Mucosa of descending colon (tissue), 3 donors: ENCODE data around the gene SCD5. TPM values are rescaled to one million over a fixed set of nuclear protein-coding genes. Genes with fewer than 3 reads are reported as not detected.

ENCODE experiments used
- ATAC-seq: fragments of 200-7000 bp; cut with Tn5 transposase; one replicate; pipeline ENCODE4 v1.9.1; 2020; ENCODE audit warnings: mild to moderate bottlenecking, moderate library complexity
- DNase-seq, 3 donors: peaks; one replicate each; pipeline ENCODE4 v3.0.0-alpha.2; 2020
- H3K36me3 ChIP-seq: fragments of 200-600 bp; one replicate; pipeline ENCODE4 v1.8.0; 2021; ENCODE audit warnings: low read depth, mild to moderate bottlenecking
- H3K4me1 ChIP-seq: fragments of 200-600 bp; one replicate; pipeline ENCODE4 v1.8.0; 2021; ENCODE audit warnings: low read depth, mild to moderate bottlenecking
- H3K4me3 ChIP-seq: fragments of 200-600 bp; one replicate; pipeline ENCODE4 v1.8.0; 2021; ENCODE audit warnings: mild to moderate bottlenecking
- H3K9me3 ChIP-seq: fragments of 200-600 bp; one replicate; pipeline ENCODE4 v1.8.0; 2021; ENCODE audit warnings: mild to moderate bottlenecking
- CTCF ChIP-seq: fragments of 200-600 bp; IDR thresholded peaks from one replicate; pipeline ENCODE4 v1.8.0; 2022; ENCODE audit warnings: antibody characterized with exemption, mild to moderate bottlenecking
- intact Hi-C, 2 donors: fragments of 100-400 bp; cut with DNase I in 1 of 2; cut with micrococcal nuclease in 1 of 2; formaldehyde crosslinking; loops; one replicate each; pipeline versions ENCODE4 v1.11.0 to v1.11.1; 2022; cut with DNase I, micrococcal nuclease
- total RNA-seq, 3 donors: library from RNA; stranded (reverse); fragmentation: NEBNext Ultra II Directional in 2 of 3; extraction: Animal tissue kit (Norgen Biotek cat#: 25700) in 2 of 3; gene quantifications; one replicate each; pipeline versions ENCODE4 v1.2.1 to v1.2.4, GENCODE V29; 2021 to 2023
- donor health status: DM: no; HTN: no; CAD: no; lungs with moderate emphysema.
- donor health status: DM: no; HTN: no; CAD: no.
- donor health status: DM: no; HTN: yes; CAD: no.

Gene SCD5
- total RNA-seq, 3 donors from 2014 or later, result 1.5 to 19.9 (median 2.8) TPM

GRCh38 chr4:82687531-82687930 is 111.1 kb downstream of the SCD5 start:
- Histone ChIP-seq H3K36me3 (no peaks in the 10 kb centered on the region), H3K9me3 (no peaks in the 10 kb centered on the region), H3K4me1 (no peaks in the 10 kb centered on the region), H3K4me3 (no peak overlapping the region)
- TF ChIP-seq CTCF, result no peak
- no peak for ATAC-seq
- no peak for DNase-seq
- intact Hi-C loops, result no loop called here

- intact Hi-C loops, result no loop called here
- H3K4me3 ChIP-seq, result no peak overlapping the region
- H3K9me3 ChIP-seq, result no peaks in the 10 kb centered on the region
- H3K36me3 ChIP-seq, result no peaks in the 10 kb centered on the region
- TF ChIP-seq CTCF, result no peak
- H3K4me1 ChIP-seq, result no peaks in the 10 kb centered on the region
- DNase-seq (no peak), ATAC-seq (no peak)
Observed at GRCh38 chr4:82681754-82682153, 116.8 kb downstream of the SCD5 start.

- intact Hi-C loops, result no loop called here
- no peaks in the 10 kb centered on the region for H3K36me3 ChIP-seq
- DNase-seq, result no peak
- no peaks in the 10 kb centered on the region for H3K9me3 ChIP-seq
- TF ChIP-seq CTCF, result no peak
- H3K4me3 ChIP-seq, result no peak overlapping the region
- no peaks in the 10 kb centered on the region for H3K4me1 ChIP-seq
- ATAC-seq, result no peak
Observed at GRCh38 chr4:82680834-82681233, 117.8 kb downstream of the SCD5 start.

GRCh38 chr4:82679531-82679930 is 119.1 kb downstream of the SCD5 start:
- ATAC-seq, result no peak
- no peak for TF ChIP-seq CTCF
- no peak for DNase-seq
- intact Hi-C loops, result no loop called here
- Histone ChIP-seq H3K4me3 (no peak overlapping the region), H3K4me1 (no peaks in the 10 kb centered on the region), H3K9me3 (no peaks in the 10 kb centered on the region), H3K36me3 (no peaks in the 10 kb centered on the region)

- DNase-seq (no peak), ATAC-seq (no peak)
- no peak overlapping the region for H3K4me3 ChIP-seq
- intact Hi-C loops, result no loop called here
- H3K4me1 ChIP-seq, result no peaks in the 10 kb centered on the region
- no peaks in the 10 kb centered on the region for H3K9me3 ChIP-seq
- H3K36me3 ChIP-seq, result no peaks in the 10 kb centered on the region
- TF ChIP-seq CTCF, result no peak
Observed at GRCh38 chr4:82678051-82678450, 120.5 kb downstream of the SCD5 start.

- intact Hi-C loops, result no loop called here
- no peak for ATAC-seq
- no peak for DNase-seq
- Histone ChIP-seq H3K9me3 (no peaks in the 10 kb centered on the region), H3K4me1 (no peaks in the 10 kb centered on the region), H3K36me3 (no peaks in the 10 kb centered on the region), H3K4me3 (no peak overlapping the region)
- no peak for TF ChIP-seq CTCF
Observed at GRCh38 chr4:82677327-82677726, 121.3 kb downstream of the SCD5 start.
